Activated naive CD4-positive, alpha-beta T cell treated with anti-CD3 and anti-CD28 coated beads for 36 hours (primary cell): ENCODE results near the gene FOXC2. TPM values are rescaled to one million over a fixed set of nuclear protein-coding genes. Genes with fewer than 3 reads are reported as not detected.

ENCODE experiments used
- CTCF ChIA-PET: fragments of 350-600 bp; sonication (Branson Sonifier 250); formaldehyde crosslinking; loops from one replicate; lab custom pipeline; 2021; ENCODE audit warnings: antibody characterized with exemption; lab: Charles Lee
- DNase-seq: peaks from one replicate; pipeline ENCODE4 v3.0.0-alpha.2; 2020
- H3K27ac Mint-ChIP-seq: one replicate; pipeline ENCODE4 v1.8.0; 2021; ENCODE audit warnings: mild to moderate bottlenecking, mixed read lengths
- H3K27me3 Mint-ChIP-seq: one replicate; pipeline ENCODE4 v1.8.0; 2021; ENCODE audit warnings: low read depth, mixed read lengths
- H3K36me3 Mint-ChIP-seq: one replicate; pipeline ENCODE4 v1.8.0; 2021; ENCODE audit warnings: low read depth, mixed read lengths
- H3K4me1 Mint-ChIP-seq: one replicate; pipeline ENCODE4 v1.8.0; 2021; ENCODE audit warnings: low read depth, mixed read lengths
- H3K4me3 Mint-ChIP-seq: one replicate; pipeline ENCODE4 v1.8.0; 2021; ENCODE audit warnings: mild to moderate bottlenecking, moderate library complexity, mixed read lengths
- H3K9me3 Mint-ChIP-seq: one replicate; pipeline ENCODE4 v1.8.0; 2021; ENCODE audit warnings: mixed read lengths
- intact Hi-C: fragments of 100-400 bp; cut with micrococcal nuclease; formaldehyde crosslinking; loops from one replicate; pipeline ENCODE4 v1.15.1; 2023
- total RNA-seq, 2 experiments: library from RNA; stranded (reverse); gene quantifications; one replicate each; pipeline ENCODE4 v1.2.3, GENCODE V29; 2021

FOXC2 gene
- total RNA-seq, 2 experiments from 2014 or later, result not detected

- intact Hi-C loops, result no loop called here
- H3K27me3 Mint-ChIP-seq, result peaks cover 73% of the 10 kb centered on the region
- no peak overlapping the region for H3K27ac Mint-ChIP-seq
- H3K36me3 Mint-ChIP-seq, result no peaks in the 10 kb centered on the region
- H3K9me3 Mint-ChIP-seq, result no peaks in the 10 kb centered on the region
- CTCF ChIA-PET, result interaction anchor here (0.7 kb wide), 2 partner anchors 179 to 348 kb away, joined by 3 read pairs; no protein-coding TSS in a partner anchor
- no peak for DNase-seq
- H3K4me1 Mint-ChIP-seq, result peaks cover 8% of the 10 kb centered on the region
- no peak overlapping the region for H3K4me3 Mint-ChIP-seq
Measured at GRCh38 chr16:86572606-86573005, 6.0 kb downstream of the FOXC2 start.

DNA sequence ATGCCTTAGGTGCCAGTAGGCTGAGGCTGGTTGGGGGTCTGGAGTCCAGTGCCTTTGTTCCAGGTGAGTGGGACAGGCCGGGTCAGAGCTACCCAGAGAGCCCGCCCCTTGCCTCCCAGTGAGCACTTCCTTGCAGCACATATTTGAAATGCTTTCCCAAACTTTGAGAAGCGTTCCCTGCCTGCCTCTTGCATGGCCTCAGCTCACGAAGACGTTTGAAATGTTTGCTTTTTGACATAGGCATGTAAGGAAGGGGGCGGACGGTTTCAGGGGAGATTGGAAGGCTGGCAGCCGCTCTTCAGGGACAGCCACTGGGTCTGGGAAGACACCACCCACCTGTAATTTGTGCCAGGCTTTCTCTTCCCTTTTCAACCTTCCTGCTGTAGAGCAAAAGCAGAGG lies 6.6 kb downstream of the FOXC2 start:
- peaks cover 78% of the 10 kb centered on the region for H3K27me3 Mint-ChIP-seq
- no peak overlapping the region for H3K27ac Mint-ChIP-seq
- H3K4me1 Mint-ChIP-seq, result peaks cover 10% of the 10 kb centered on the region
- intact Hi-C loops, result no loop called here
- H3K36me3 Mint-ChIP-seq, result no peaks in the 10 kb centered on the region
- H3K9me3 Mint-ChIP-seq, result no peaks in the 10 kb centered on the region
- CTCF ChIA-PET, result interaction anchor here (0.7 kb wide), 1 partner anchor 347 kb away, joined by 3 read pairs; no protein-coding TSS in a partner anchor
- no peak overlapping the region for H3K4me3 Mint-ChIP-seq
- DNase-seq, result no peak

DNA sequence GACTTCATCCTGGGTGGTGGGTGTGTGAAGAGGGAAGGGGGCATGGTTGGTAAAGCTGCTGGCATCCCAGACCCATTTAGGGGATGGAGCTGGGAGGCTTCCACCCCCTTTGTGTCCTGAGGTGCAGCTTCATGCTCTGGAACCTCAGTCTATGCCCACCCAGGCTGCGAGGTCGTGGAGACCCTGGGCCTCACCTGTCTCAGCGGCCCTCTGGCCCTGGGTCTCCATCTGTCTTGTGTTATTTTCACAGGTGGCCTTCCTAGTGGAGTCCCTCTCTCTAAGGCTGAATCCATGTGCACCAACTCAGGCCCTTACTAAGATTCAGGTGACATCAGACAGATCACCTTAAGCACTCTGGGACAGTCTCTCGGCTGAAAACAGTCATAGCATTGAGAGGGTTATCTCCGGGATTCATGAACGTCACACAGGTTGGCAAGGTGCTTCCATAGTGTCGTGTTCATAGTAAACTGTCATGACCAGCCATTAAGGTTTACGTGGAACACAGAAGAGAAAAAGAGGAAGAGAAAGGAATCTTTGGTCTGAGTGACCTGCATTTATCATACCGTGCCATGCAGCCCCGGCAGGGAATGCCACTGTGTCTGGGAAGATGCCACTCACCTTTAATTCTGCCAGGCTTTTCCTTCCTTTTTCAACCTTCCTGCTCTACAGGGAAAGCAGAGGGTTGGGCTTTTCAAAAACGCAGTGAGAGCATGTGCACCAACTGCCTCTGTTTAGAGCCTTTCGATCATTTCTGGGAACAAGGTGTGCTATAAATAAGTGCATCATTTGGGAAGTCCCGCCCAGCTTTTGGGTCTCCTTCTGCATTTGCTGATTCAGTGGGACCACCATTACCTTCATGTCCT lies 7.2 kb downstream of the FOXC2 start:
- peaks cover 79% of the 10 kb centered on the region for H3K27me3 Mint-ChIP-seq
- H3K4me3 Mint-ChIP-seq, result no peak overlapping the region
- intact Hi-C loops, result no loop called here
- CTCF ChIA-PET, result interaction anchor here (0.7 kb wide), 1 partner anchor 346 kb away, joined by 3 read pairs; no protein-coding TSS in a partner anchor
- peaks cover 12% of the 10 kb centered on the region for H3K4me1 Mint-ChIP-seq
- H3K36me3 Mint-ChIP-seq, result no peaks in the 10 kb centered on the region
- no peaks in the 10 kb centered on the region for H3K9me3 Mint-ChIP-seq
- H3K27ac Mint-ChIP-seq, result no peak overlapping the region
- DNase-seq, result no peak

DNA sequence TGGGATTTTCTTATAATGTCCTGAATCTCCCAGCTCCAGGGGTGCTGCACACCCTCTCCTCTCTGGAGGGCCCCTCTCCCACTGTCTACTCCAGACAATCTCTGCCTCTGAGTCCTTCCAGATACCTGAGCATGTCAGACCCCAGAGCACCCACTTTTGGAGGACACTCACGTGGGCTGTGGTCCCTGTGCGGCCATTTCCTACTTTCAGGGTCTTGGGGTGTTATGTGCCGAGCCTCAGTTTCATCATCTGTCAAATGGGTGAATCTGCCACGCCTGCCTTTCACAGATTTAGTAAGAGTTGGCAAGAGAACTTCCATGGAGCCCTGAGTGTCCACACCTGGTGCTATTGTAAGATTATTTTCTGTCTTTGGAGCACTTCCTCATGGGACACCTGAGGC lies 8.0 kb downstream of the FOXC2 start:
- intact Hi-C loops, result loop anchor here (5.0 kb wide), 1 partner anchor 77 kb away; no protein-coding TSS in a partner anchor
- H3K27me3 Mint-ChIP-seq, result peaks cover 77% of the 10 kb centered on the region
- CTCF ChIA-PET, result no interaction called here
- no peaks in the 10 kb centered on the region for H3K36me3 Mint-ChIP-seq
- peaks cover 12% of the 10 kb centered on the region for H3K4me1 Mint-ChIP-seq
- H3K27ac Mint-ChIP-seq, result no peak overlapping the region
- H3K4me3 Mint-ChIP-seq, result no peak overlapping the region
- no peaks in the 10 kb centered on the region for H3K9me3 Mint-ChIP-seq
- DNase-seq, result no peak

DNA sequence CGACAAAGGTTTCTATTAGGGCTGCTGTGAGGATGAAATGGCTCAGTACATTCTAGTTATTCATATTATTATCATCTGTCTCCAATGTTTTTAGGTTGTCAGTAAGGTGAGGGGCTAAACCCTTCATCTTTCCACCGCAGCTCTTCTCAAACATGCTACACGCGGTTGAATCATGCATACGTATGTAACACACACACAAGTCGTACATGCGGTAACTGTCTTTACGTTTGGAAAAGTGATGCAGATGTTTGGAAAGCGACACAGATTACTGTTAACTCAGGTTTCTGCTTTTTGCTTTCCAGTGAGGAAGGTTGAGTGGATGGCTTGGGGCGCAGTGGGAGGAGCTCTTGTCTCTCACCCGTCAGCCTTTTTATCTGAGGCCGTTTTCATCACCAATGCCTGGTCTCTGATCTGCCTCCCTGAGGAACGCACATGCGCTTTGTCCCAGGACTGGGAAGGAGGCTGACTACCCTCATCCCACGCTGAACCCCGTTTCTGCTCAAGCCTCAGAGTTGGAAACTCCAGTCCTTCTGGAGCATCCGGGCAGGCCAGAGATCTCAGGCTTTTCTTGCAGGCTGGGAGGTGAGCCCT lies 8.6 kb downstream of the FOXC2 start:
- Mint-ChIP-seq H3K9me3 (no peaks in the 10 kb centered on the region), H3K4me1 (peaks cover 12% of the 10 kb centered on the region), H3K4me3 (no peak overlapping the region), H3K27me3 (peaks cover 76% of the 10 kb centered on the region), H3K36me3 (no peaks in the 10 kb centered on the region), H3K27ac (no peak overlapping the region)
- intact Hi-C loops, result loop anchor here (5.0 kb wide), 1 partner anchor 78 kb away; no protein-coding TSS in a partner anchor
- DNase-seq, result no peak
- CTCF ChIA-PET, result interaction anchor here (0.7 kb wide), 1 partner anchor 10 kb away, joined by 3 read pairs; no protein-coding TSS in a partner anchor

DNA sequence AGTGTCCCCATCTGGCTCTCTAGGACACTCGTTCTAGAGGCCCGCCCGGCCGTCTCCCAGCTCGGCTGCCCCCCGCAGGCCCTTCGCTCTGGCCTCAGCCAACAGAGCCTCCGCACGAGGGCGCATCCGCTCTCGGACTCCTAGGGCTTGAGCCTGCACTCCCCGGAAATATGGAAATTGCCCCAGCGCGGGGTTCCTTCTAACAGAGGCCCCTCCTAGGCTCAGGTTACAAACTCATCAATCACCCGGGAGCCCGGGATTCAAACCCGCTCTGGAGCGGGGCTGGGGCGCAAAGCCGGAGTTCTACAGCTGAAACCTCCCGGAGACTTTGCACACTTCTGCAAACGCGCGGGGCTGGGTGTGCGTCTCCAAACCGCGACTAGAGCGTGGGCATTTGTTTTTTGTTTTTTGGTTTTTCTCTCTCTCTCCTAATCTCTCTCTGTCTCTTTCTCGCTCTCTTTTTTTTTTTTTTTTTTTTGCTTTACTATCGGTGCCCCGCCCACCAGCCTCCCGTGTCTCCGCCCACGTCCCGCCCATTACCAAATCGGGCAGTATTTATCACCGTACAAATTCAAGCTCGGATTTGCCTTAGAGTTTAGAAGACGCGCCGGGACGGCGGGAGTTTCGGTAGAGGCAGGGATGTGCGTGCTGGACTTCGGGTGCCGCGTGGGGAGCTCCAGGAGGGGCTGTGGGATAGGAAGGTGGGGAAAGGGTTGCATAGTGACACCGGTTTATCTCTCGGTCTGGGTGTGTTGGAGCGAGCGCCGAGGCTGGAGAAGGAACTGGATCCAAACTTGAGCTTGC lies 9.3 kb downstream of the FOXC2 start:
- Mint-ChIP-seq H3K4me1 (peaks cover 12% of the 10 kb centered on the region), H3K36me3 (no peaks in the 10 kb centered on the region), H3K4me3 (peak overlapping the region; percentile 65), H3K27ac (no peak overlapping the region), H3K9me3 (no peaks in the 10 kb centered on the region), H3K27me3 (peaks cover 78% of the 10 kb centered on the region)
- CTCF ChIA-PET, result interaction anchor here (0.7 kb wide), 1 partner anchor 11 kb away, joined by 3 read pairs; no protein-coding TSS in a partner anchor
- intact Hi-C loops, result loop anchor here (5.0 kb wide), 1 partner anchor 79 kb away; no protein-coding TSS in a partner anchor
- peak; percentile 64 for DNase-seq

- Mint-ChIP-seq H3K36me3 (no peaks in the 10 kb centered on the region), H3K4me3 (peak overlapping the region; percentile 65), H3K27me3 (peaks cover 72% of the 10 kb centered on the region), H3K4me1 (peaks cover 12% of the 10 kb centered on the region), H3K9me3 (no peaks in the 10 kb centered on the region), H3K27ac (no peak overlapping the region)
- CTCF ChIA-PET, result no interaction called here
- DNase-seq, result no peak
- intact Hi-C loops, result loop anchor here (5.0 kb wide), 1 partner anchor 79 kb away; no protein-coding TSS in a partner anchor
Measured at GRCh38 chr16:86576591-86577313, 10.1 kb downstream of the FOXC2 start.

DNA sequence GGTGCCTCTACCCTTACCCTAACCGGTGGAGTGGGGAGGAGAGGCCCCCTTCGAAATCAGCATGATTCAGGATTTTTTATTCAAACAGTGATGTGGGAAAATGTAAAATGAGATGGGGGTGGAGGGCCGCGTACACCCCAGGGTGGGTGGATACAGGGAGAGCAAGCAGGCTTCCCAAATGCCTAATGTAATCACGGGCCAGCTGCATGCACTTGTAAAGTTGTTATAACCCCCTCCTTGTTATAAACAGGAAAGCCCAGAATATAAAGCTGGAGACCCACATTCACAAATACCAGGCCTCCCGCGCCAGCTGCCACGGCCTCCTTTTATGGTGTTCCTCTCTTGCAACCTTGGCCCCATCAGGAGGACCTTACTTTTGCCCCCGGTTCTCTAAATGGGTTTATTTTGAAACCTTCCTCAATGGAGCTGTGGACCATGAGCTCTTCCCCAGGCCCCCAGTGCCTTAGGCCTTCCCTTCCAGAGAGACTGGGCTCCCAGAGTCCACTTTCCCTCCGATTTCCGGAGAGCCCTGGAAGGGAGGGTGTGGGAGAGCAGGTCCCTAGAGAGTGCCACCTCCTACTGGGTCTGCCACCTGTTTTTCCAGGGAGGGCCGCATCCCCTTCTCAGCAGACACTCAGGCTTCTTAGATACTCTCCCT lies 10.8 kb downstream of the FOXC2 start:
- DNase-seq, result no peak
- intact Hi-C loops, result loop anchor here (5.0 kb wide), 1 partner anchor 80 kb away; no protein-coding TSS in a partner anchor
- CTCF ChIA-PET, result no interaction called here
- H3K4me3 Mint-ChIP-seq, result no peak overlapping the region
- H3K4me1 Mint-ChIP-seq, result peaks cover 12% of the 10 kb centered on the region
- no peaks in the 10 kb centered on the region for H3K36me3 Mint-ChIP-seq
- peaks cover 66% of the 10 kb centered on the region for H3K27me3 Mint-ChIP-seq
- H3K9me3 Mint-ChIP-seq, result no peaks in the 10 kb centered on the region
- no peak overlapping the region for H3K27ac Mint-ChIP-seq

DNA sequence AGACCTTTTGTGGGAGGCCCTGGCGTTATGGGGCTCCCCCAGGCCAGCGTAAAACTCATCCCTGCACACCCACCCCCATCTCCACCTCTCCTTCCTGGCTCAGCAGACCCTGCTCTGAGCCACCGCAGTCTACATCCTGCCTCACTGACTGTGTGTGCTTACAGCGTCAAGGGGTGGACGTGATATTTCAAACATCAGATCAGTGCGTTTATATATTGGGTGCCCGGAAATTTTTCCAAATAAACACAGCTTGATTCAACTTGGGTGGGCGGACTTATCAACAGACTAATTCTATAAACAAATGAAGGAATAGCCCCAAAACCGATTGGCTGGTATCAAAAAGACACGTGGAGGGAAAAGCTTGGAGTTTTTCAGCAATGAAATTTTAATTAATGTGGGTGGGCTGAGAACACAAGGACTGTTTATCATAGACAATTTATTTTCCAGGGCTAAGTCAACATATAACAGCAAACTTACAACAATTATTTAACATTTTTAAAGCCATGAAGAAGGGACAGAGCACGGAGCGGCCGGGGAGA lies 11.5 kb downstream of the FOXC2 start, which contains the start of gene FOXL1:
FOXL1 (plus strand) TSS at position 489 of the 539 bp plus-strand sequence. CDS start 175 bp downstream, outside the sequence.
- H3K4me1 Mint-ChIP-seq, result peaks cover 12% of the 10 kb centered on the region
- peaks cover 61% of the 10 kb centered on the region for H3K27me3 Mint-ChIP-seq
- CTCF ChIA-PET, result no interaction called here
- DNase-seq, result no peak
- H3K4me3 Mint-ChIP-seq, result no peak within 1 kb of the TSS
- intact Hi-C loops, result loop anchor here (5.0 kb wide), 1 partner anchor 81 kb away; no protein-coding TSS in a partner anchor
- no peak within 1 kb of the TSS for H3K27ac Mint-ChIP-seq
- no peaks in the 10 kb centered on the region for H3K36me3 Mint-ChIP-seq
- no peaks in the 10 kb centered on the region for H3K9me3 Mint-ChIP-seq

GRCh38 chr16:86578611-86579267 lies 12.1 kb downstream of the FOXC2 start:
- DNase-seq, result no peak
- Mint-ChIP-seq H3K9me3 (no peaks in the 10 kb centered on the region), H3K36me3 (no peaks in the 10 kb centered on the region), H3K4me1 (peaks cover 12% of the 10 kb centered on the region), H3K27me3 (peaks cover 60% of the 10 kb centered on the region), H3K27ac (no peak overlapping the region), H3K4me3 (no peak overlapping the region)
- CTCF ChIA-PET, result no interaction called here
- intact Hi-C loops, result loop anchor here (5.0 kb wide), 1 partner anchor 81 kb away; no protein-coding TSS in a partner anchor
